BE2C (cell line): ENCODE measurements around the gene TGIF2.

Experiments used
- DNase-seq: peaks from one replicate; pipeline ENCODE4 v3.0.0-alpha.2; 2020
- H3K27me3 ChIP-seq: fragments of 250-450 bp; sonication (Bioruptor Pico); 2 replicates; pipeline ENCODE4 v1.5.1; 2020; ENCODE audit warnings: mild to moderate bottlenecking
- H3K36me3 ChIP-seq: fragments of 250-450 bp; sonication (Bioruptor Pico); 2 replicates; pipeline ENCODE4 v1.5.1; 2020; ENCODE audit warnings: mild to moderate bottlenecking
- H3K4me1 ChIP-seq: fragments of 250-450 bp; sonication (Bioruptor Pico); 2 replicates; pipeline ENCODE4 v1.5.1; 2020
- H3K4me3 ChIP-seq: 2 replicates; pipeline ENCODE4 v1.5.1; 2011; ENCODE audit warnings: low read depth, low read length
- H3K9me3 ChIP-seq: fragments of 250-450 bp; sonication (Bioruptor Pico); 2 replicates; pipeline ENCODE4 v1.5.1; 2020
- TF ChIP-seq, protein P1 (sequence below): IDR thresholded peaks from 2 replicates; pipeline ENCODE4 v1.5.1; 2012; ENCODE audit warnings: mild to moderate bottlenecking, low read depth, low read length

TGIF2 gene

DNA sequence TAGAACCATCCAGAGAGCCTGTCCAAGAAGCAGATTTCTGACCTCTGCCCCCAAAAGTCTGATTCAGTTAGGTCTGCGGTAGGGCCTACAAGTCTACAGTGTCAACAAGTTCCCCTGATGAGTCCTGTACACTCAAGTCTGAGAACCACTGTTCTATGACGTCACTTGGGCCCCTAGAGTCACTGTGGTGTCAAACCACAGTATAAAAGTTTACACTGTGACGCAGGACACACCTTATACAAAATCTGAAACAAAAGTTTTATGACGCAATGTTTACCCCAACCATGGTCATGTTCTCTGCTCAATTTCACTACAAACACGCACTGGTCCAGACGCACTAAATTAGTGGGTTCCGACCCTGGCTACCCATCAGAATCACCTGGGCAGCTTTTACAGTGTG is 54.7 kb downstream of the TGIF2 start:
- Histone ChIP-seq H3K9me3 (no peaks in the 10 kb centered on the region; the same call in 1 of the 2 replicates), H3K4me3 (no peak overlapping the region), H3K4me1 (no peaks in the 10 kb centered on the region), H3K27me3 (no peaks in the 10 kb centered on the region), H3K36me3 (no peaks in the 10 kb centered on the region)
- TF ChIP-seq, protein P1, sequence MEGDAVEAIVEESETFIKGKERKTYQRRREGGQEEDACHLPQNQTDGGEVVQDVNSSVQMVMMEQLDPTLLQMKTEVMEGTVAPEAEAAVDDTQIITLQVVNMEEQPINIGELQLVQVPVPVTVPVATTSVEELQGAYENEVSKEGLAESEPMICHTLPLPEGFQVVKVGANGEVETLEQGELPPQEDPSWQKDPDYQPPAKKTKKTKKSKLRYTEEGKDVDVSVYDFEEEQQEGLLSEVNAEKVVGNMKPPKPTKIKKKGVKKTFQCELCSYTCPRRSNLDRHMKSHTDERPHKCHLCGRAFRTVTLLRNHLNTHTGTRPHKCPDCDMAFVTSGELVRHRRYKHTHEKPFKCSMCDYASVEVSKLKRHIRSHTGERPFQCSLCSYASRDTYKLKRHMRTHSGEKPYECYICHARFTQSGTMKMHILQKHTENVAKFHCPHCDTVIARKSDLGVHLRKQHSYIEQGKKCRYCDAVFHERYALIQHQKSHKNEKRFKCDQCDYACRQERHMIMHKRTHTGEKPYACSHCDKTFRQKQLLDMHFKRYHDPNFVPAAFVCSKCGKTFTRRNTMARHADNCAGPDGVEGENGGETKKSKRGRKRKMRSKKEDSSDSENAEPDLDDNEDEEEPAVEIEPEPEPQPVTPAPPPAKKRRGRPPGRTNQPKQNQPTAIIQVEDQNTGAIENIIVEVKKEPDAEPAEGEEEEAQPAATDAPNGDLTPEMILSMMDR: no peak
- DNase-seq: no peak

DNA sequence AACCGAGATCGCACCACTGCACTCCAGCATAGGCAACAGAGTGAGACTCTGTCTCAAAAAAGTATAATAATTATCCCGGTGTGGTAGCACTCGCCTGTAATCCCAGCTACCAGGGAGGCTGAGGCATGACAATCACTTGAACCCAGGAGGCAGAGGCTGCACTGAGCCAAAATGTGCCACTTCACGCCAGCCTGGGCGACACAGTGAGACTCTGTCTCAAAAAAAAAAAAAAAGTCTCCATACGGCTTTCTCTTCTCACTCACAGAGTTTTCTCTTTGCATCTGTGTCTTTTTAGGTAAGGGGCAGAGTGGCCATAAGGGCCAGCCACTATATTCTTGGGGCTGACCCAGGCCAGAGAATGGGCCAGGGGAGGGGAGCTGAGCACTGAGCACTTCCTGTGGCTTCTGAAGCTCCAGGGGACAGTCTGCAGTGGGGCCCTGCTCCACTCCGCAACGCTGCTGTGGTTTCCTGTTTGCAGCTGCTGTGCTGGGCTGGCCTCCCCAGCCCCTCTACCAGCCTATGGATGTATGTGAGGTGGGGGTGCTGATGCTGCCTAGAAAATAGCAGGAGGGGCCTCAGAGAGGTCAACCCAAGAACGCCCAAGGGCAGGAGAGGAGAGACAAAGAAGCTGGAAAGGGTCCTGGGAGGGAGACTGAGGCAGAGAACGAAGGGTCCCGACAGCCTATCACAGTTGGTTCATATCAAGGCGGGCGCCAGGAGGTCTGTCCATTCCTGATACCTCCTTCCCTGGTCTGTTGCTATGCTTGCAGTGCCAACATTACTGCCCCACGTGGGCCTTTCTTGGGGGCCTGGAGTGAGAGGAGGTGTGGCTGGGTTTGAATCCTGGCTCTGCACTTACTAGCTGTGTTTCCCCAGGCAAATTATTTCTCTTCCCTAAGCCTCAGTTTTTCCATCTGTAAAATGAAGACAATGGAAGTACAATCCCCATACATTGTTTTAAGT is 56.6 kb downstream of the TGIF2 start:
- Histone ChIP-seq H3K36me3 (no peaks in the 10 kb centered on the region), H3K9me3 (no peaks in the 10 kb centered on the region; the same call in 1 of the 2 replicates)
- TF ChIP-seq, protein P1: no peak

DNA sequence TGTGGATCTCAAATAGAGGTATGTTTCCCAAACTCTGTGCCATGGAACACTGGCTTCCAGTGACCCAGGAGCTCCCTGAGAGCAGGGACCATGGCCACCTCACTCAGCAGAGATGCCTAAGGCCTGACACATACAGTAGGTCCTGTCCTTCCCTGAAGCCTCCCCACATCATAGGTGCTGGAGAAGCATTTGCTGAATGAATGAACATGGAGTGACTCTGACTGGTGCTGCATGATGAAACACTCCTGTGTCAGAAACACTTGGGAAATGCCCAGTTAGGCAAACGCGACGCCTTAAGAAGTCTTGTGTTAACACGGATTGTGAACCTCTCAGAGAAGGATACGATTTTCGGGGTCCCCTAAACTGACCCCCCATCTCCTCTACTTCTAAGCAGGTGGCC is 58.2 kb downstream of the TGIF2 start:
- TF ChIP-seq, protein P1: no peak
- Histone ChIP-seq H3K9me3 (no peaks in the 10 kb centered on the region; the same call in 1 of the 2 replicates), H3K36me3 (no peaks in the 10 kb centered on the region), H3K4me1 (no peaks in the 10 kb centered on the region), H3K27me3 (no peaks in the 10 kb centered on the region), H3K4me3 (no peak overlapping the region)
- no peak for DNase-seq

More for the DNA sequence above, 56.6 kb downstream of the TGIF2 start:
- H3K4me3 ChIP-seq: no peak overlapping the region
- no peaks in the 10 kb centered on the region for H3K27me3 ChIP-seq
- no peak for DNase-seq
- no peaks in the 10 kb centered on the region for H3K4me1 ChIP-seq

DNA sequence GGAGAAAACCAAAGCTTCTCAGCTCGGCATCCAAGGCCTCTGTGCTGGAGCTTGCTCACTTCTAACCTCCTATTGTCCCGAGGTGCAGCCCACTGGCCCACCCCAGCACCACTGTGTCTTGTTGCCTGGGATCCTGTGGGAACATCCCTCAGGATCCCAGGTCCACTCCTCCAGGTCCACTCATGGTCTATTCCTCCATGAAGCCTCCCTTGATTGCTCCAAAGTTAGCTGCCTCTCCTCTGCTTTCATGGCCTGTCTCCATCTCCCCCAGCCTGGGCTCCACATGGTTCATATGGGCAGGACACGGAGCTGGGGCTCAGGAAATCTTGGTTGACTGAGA is 58.7 kb downstream of the TGIF2 start:
- no peak for DNase-seq
- no peaks in the 10 kb centered on the region; the same call in 1 of the 2 replicates for H3K9me3 ChIP-seq
- H3K4me1 ChIP-seq: no peaks in the 10 kb centered on the region
- H3K4me3 ChIP-seq: no peak overlapping the region
- TF ChIP-seq, protein P1: no peak
- no peaks in the 10 kb centered on the region for H3K27me3 ChIP-seq
- H3K36me3 ChIP-seq: no peaks in the 10 kb centered on the region

DNA sequence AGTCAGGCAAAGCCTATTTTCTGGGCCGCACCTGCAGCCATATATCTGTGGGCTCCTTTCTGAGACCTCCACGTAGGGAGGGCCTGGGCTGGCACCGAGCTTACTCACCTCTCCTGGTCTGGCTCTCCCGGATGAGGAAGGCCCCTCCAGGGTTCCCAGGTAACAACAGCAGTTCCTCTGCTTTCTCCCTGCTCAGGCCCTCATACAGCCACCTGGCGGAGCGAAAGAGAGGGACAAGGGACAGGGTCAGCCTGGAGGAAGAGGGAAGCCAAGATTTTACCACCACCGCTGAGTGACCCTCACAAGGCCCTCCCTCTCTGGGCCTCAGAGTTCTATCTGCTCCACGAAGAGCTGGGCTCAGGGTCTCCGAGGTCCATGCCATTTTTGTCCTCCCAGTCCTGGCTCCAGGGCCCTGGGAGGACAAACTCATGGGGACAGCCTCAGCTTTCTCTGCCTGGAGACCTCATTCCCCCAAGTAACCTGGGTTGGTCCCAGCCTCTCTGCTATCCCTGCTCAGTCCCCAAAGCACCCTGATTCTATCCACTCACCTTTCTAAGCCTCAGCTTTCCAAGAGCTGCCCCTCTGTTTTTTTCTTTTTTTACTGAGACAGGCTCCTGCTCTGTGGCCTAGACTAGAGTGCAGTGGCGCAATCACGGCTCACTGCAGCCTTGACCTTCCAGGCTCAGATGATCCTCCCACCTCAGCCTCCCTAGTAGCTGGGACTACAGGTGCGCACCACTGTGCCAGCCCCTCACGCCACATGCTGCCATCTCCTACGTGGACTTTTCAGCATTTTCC is 59.3 kb downstream of the TGIF2 start:
- H3K36me3 ChIP-seq: no peaks in the 10 kb centered on the region
- H3K4me3 ChIP-seq: no peak overlapping the region
- no peaks in the 10 kb centered on the region for H3K4me1 ChIP-seq
- no peaks in the 10 kb centered on the region; the same call in 1 of the 2 replicates for H3K9me3 ChIP-seq
- TF ChIP-seq, protein P1: no peak
- no peak for DNase-seq
- H3K27me3 ChIP-seq: no peaks in the 10 kb centered on the region
